Activated CD4-positive, alpha-beta T cell treated with anti-CD3 and anti-CD28 coated beads, Interleukin-2, amount 50 U/mL, for 48 hours (primary cell): ENCODE results near the gene PRSS57.
A peak's percentile ranks its signal among the peaks of the same experiment; 100 is the strongest.

Experiments used
- DNase-seq, 2 experiments: peaks; one replicate each; pipeline ENCODE4 v3.0.0-alpha.2; 2020

PRSS57 gene

GRCh38 chr19:648904-649801 lies 46.1 kb downstream of the PRSS57 start:
- no peak for DNase-seq

DNA sequence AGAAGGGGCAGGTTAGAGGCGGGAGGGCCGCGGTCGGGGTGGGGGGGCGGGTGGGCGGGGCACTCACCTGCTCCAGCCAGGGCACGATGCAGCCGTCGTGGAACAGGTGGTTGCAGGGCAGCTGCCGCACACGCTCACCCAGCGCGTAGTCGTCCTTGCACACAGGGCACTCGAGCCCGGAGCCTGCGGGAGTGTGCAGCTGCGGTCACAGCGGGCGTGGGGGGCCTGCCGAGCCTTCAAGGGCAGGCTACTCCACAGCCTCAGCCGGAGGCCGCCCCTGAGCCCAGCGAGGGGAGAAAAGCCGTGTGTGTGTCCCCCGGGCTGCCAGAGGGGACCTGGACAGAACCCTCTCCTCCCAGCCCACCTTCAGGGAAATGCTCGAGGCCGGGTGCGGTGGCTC lies 46.9 kb downstream of the PRSS57 start:
- DNase-seq: no peak

DNA sequence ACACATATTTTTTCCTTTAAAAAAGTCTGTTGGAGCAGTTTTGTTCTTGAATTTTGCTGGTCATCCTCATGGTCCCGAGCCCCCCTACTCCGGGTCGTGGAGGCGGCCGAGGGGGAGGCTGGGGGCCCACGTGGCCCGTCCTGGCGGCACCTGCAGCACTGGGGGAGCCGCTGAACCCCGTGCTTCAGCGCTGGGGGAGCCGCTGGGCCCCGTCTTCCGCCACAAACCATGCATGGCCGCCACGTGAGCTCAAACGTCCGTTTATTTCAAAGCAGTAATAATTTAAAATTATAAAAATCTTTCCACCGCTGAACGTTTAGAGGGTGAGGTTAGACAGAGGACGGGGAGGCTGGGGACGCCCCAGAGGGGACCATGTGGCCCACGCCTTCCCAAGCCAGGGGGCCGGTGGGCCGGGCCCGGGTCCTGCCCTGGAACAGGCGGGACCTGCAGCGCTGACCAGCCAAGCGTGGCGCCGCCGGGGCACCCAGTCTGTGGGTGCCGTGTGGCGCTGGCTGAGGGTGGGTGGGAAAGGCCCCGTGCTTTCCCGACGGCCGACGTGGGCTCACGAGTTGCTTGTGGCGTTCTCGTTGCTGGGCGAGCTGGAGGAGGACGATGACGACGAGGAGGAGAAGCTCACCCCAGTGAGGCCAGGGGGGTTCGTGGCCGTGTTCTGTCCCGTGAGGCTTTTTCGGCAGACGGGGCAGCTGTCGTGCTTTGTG lies 47.5 kb downstream of the PRSS57 start:
- no peak for DNase-seq

DNA sequence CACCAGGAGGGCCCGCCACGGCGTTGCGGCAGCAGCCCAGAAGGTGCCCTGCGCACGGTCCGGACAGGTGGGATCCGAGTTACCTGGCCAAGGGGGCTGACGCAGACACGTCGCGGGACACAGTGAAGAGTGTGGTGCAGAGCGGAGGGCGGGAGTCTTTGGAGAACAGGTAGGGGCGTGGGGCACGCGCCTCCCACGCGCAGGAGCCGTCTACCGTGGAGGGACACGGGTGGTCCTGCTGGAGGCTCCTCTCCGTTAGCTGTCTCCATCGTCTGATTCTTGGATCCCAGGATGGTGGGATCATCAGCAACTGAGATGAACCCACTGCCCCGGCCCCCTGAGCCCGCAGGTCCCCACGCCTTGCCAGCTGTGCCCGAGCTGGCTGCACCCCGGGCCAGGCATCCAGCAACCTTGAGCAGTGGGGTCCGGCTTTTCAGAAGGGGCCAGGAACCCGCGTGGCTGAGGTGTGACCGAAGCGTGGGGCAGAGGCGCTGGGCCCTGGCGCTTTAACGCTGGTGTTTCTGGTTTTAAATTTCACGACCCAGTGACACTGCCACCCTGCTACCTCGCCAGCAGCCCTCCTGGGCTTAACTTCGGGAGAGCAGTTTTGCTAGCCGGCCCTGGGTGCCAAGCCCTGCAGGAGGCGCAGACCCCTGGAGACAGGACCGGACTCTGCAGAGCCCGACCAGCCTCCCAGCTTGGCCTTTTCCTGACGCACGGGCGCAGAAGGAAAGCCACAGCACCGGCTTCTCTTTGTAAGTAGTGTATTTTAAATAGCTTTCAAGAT lies 48.3 kb downstream of the PRSS57 start:
- DNase-seq: no peak

- DNase-seq: no peak
Observed at GRCh38 chr19:645912-646778, 49.1 kb downstream of the PRSS57 start.

DNA sequence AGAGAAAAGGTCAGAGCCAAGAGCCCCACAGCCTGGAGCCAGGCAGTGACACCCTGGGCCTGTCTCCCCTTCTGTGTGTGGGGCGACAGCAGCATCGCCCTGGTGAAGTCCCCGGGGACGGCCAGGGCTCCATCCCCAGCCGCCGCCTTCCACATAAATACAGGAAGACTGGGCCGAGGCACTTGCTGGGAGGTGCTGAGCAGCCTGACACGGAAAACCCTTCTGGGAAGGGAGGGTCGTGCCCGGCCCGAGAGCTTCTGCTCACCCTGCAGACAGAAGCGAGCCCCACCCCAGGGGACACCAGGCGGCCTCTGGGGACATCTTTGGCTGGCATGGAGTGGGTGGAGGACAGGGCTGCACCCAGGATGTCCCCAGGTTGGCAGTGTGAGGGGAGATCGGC lies 50.5 kb downstream of the PRSS57 start:
- DNase-seq: no peak

DNA sequence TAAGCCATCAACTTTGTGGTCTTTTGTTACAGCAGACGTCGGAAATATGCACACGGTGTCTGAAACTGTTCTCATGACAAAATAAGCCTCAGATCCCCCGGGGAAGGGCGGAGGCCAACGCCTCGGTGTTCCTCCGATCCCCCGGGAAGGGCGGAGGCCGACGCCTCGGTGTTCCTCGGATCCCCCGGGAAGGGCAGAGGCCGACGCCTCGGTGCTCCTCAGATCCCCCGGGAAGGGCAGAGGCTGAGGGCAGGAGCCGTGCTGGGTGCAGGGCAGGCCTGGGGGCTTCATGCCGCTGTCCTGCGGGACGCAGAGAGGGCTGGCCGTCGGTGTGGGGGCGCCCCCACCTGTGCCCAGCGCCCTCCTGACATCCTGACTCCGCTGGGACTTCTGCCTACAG lies 50.9 kb downstream of the PRSS57 start:
- DNase-seq: no peak

DNA sequence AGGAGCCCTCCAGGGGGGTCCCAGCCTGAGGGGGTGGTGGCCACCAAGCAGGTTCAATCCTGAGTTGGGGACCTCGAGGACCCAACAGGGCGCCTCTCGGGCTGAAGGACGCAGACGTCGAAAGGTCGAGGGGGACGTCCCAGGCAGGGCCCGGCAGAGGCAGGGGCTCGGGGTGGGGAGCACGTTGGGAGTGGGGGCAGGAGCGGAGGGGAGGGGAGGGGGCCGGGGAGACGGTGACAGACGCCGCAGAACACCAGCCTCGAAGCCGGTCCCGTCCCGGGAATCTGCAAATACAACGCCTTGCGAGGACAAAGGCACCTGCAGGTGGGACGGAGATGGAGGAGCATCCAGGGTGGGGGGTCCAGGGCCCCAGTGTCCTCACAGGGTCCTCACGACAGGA lies 51.5 kb downstream of the PRSS57 start:
- no peak for DNase-seq

- no peak for DNase-seq
Observed at GRCh38 chr19:642767-643727, 52.2 kb downstream of the PRSS57 start.

DNA sequence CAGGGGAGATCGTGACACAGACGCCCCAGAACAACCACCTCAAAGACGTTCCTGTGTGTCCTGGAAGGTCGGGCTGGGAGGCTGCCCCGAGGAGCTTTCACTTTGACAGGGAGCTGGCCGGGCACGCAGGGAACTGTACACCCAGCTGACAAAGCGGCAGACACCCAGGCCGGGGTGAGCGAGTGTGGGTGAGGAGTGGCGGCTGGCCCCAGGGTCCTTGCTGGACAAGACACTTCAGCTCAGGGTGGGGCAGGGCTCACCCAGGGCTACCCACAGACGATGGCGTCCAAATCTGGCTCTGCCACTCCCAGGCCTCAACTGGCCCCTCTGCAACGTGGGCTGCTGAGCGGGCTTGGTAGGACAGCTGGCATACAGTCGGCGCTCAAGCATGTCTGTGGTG lies 53.5 kb downstream of the PRSS57 start:
- DNase-seq: no peak

DNA sequence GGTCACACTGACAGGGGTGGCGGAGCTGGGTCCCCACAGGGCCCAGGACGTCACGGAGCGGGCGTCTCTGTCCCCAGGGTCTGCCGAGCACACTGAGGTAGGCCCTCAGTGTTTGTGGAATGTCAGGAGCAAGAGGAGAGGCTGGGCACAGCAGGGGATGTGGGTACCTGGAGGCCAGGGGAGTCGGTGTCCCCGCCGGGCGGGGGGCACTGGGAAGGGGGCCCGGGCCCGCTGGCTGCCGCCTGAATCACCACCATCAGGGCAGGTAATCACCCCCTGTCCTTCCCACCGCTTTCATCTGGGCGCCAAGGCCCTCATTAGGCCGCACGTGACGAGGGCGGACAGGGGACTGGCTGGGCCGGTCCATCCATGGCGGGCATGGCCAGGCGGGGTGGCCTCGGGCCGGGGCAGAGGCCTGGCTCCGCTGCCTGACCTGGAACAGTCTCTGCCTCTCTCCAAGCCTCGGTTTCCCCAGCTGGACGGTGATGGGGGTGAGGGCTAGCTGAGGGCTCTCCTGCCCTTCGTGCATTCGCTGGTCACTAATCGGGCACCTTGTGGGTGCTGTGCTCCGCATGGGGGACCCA lies 54.6 kb downstream of the PRSS57 start:
- DNase-seq: no peak

- no peak for DNase-seq
Observed at GRCh38 chr19:640161-640558, 55.1 kb downstream of the PRSS57 start.

DNA sequence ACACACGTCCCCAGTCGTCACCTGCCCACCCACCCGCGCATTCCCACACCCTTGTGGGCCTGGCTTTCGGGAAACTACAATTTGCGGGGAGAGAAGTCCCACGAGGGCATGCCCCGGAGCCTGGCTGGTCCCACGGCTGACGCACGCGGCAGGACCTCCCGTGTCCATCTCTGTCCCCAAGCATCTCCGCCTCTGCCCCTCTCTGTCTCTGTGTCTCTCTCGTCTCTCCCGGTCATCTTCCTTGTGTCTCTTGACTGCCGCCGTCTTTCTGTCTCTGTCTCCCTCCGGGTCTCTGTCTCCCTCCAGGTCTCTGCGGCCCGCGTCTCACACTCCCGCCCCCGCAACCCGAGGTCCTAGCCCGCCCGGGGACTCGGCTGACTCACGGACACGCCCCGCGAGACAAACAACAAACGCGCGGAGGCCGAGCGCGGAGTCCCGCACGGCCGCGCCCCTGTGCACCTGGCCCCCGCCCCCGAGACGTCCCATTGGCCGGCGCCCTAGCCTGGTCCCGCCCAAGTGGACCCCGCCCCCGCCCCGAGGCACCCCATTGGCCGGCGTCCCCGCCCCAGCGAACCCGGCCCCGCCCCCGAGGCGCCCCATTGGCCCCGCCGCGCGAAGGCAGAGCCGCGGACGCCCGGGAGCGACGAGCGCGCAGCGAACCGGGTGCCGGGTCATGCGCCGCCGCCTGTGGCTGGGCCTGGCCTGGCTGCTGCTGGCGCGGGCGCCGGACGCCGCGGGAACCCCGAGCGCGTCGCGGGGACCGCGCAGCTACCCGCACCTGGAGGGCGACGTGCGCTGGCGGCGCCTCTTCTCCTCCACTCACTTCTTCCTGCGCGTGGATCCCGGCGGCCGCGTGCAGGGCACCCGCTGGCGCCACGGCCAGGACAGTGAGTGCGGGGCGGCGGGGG lies 55.7 kb downstream of the PRSS57 start, which contains the start of gene FGF22:
Gene FGF22, plus strand, starts transcription at position 627 of the 908 bp plus-strand sequence. Its CDS starts 47 bp downstream, at position 674.
- peak; percentile 95 to 97 for DNase-seq

- DNase-seq: no peak
Observed at GRCh38 chr19:638906-639252, 56.4 kb downstream of the PRSS57 start.
